Epidermal melanocyte (primary cell): ENCODE data around the gene RNF43.
"Not testable (repeated sequence)": the region's sequence is repeated elsewhere in the genome, so short reads cannot be mapped to it uniquely, and the experiment has no call there.

Experiments
- DNase-seq: peaks from one replicate; pipeline ENCODE4 v3.0.0; 2011; ENCODE audit warnings: low spot score; ENCODE audit not compliant: insufficient read length

The RNF43 gene

DNA sequence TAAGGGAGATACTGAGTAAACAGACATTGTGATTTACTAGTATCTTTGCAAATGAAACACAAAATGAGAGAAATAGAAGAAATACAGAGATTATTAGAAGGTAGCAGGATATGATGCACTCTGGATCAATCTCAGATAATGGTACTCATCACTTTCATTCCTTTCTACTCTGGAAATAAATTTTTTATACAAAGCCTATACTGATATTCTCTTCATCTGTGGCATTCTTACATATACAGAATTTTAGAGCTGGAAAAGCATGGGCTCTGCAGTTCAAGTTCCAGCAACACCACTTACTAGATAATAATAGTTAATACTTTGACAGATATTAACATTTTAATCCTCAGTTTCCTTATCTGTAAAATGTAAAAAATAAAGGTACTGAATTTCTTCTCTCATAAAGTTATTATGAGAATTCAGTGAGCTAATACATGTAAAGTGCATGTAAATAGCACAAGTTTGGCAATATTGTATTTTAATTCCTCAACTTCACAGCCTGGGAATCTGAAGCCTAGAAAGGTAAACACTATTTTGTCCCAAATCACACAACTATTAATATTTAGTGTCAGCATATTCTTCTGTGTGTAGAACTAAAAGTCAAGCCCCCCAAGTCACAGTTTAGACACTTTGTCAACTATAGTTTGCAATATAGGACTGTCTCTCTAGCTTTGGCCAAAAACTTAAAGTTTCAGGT, 6.5 kb downstream of the RNF43 start:
- no peak for DNase-seq

DNA sequence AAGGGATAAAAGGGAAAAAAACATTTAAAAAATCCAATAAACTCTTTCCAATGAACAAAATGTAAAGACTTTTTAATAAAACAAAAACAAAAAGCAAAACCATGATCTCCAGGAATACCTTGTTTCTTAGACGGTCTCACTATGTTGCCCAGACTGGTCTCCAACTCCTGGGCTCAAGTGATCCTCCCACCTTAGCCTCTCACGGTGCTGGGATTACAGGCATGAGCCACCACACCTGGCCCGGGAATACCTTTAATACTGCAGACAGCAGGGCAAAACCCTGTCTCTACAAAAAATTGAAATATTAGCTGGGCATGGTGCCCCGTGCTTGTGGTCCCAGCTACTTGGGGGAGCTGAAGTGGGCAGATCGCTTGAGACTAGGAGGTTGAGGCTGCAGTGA, 7.9 kb downstream of the RNF43 start:
- no peak for DNase-seq

DNA sequence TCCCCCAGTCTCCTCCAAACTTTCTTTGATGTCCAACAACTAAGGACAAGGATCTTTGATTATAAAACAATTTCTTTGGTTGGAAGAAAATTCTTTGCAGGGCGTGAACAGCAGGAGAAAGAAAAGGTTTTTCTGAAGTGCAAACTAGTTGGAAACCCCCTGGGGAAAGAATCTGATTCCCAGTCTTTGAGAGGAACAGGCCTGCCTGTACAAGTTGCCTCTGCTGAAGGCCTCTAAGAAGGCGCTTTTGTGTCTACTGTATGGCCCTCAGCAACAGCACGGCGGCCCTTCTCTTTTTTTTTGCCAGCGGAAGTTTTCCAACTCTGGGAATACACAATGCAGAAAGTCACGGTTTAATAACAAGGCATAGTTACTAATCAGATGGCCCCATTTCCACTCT, 14.0 kb downstream of the RNF43 start:
- DNase-seq = no peak

DNA sequence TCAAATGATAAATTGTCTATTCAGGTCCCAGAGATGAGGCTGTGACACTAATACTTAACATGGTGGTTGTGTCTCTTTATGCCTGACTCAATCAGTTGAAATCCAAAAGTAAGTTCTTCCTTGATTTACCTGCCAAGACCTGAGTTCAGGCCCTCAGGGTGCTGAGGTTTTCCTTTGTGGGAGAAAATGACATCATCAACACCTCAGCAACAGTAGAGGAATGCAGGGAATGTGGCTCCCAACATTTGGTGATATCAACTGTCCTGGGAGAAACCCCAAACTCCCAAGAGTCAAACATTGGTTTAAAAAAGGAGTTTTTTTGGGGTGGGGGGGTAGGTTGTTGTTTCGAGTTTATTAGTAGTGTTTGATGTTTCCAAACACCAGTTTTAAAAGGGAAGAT, 14.7 kb downstream of the RNF43 start:
- DNase-seq = no peak

DNA sequence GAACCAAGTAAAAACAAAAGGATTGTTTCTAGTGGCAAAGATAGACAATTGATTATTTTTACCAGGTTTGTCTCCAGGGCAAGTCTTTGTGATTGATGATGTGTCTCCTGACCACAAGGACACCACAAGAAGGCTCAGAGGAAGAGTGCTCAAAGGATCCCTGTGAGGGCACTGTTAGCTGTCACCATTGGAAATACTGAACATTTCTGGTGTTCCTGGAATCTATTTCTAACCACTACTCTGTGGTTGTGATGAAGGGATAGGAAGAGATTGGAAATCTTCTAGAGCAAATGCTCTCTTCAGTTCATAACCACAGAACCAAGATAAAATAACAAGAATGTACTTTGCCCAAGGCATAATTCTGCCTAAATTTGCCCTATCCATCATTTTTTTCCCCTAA, 15.3 kb downstream of the RNF43 start:
- no peak for DNase-seq

DNA sequence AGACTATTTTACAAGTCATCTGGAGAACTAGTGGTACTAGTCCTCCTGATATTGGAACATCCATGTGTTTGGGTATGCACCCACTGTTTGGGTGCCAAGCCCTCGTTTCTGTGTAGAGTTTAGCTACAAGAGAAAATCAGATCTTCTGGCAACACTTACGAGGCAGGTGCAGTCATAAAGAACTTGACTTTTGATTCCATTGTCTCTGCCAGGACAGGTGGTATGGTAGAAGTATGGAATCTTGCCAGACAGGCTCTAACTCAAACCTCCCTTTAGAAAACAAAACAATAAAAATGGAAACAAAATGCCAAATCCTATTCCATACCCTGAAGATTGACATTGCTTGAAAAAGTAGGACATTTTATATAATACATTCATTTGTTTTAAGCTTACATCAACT, 16.0 kb downstream of the RNF43 start:
- DNase-seq = no peak

DNA sequence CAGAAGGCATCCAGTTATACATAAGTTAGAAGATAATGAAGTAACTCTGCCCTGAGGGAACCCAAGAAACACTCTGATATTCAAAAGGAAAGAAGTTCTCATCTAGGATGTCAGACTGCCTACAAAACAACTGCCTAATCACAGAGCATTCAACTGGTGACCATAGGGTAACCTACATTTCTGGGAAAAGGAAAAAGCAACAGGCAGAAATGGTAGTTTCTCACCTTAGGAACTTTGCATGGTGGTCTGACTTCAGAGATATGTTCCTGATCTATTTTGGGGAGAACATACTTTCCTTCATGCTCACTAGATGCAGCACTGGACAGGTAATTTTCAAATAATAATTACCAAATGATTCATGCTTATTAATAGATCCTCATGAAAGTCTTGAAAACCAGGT, 16.5 kb downstream of the RNF43 start:
- no peak for DNase-seq

DNA sequence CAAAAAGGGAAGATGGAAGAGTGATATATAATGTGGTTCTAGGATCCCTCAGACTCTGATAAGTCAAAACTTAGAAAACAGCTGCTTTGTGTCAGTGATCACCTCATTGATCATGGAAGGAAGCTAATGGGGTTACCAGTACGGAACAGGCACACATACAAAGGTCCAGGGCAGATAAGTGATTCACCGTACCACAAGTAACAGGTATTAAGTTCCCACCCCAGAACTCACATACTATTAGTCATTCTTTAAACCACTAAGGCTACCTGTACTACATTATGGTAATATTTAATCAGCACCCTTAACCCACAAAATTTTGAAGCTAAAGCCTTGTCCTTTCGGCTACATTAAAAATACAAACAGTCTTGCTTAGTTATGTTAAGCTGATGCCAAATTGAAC, 17.4 kb downstream of the RNF43 start:
- DNase-seq = no peak

DNA sequence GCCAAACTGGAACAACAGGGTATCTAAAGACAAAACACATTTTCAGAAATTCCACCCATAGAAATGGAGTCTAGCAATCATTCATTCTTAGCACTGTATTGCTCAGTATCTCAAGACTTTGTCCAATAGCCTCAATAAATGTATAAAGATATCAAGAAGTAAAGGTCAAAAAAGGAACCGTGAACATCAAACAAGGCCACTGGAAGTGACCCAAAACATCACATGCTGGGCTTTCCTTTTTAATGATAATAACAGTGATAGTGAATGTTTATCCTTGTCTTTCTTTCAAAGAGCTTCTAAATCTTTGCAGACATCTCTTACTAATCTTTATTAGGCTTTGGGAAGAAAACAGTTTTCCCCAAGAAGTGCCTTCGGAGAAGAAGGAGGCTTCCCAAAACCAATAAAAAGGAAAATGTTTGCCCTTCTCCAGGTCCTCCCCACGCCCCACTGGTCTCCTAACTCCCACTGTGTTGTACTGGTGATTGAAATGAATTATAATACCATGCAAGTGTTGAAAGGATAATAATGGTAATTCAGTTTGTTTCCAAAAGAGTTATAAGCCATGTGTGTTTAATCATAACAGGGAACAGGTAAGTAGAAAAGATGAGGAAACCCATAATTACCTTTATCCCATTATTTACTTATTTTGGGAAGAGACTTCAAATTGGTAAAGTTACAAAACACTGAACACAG, 18.6 kb downstream of the RNF43 start:
- no peak for DNase-seq

DNA sequence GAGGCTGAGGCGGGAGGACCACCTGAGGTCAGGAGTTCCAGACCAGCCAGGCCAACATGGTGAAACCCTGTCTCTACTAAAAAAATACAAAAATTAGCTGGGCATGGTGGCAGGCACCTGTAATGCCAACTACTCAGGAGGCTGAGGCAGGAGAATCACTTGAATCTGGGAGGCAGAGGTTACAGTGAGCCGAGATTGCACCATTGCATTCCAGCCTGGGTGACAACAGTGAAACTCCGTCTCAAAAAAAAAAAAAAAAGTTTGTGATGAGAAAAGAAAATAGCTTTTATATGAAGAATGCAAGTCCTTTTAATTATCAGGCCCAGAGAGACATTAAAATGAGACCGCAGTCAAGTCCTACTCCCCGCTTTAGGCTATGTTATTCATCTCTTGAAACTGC, 19.9 kb downstream of the RNF43 start:
- DNase-seq = not testable (repeated sequence)

DNA sequence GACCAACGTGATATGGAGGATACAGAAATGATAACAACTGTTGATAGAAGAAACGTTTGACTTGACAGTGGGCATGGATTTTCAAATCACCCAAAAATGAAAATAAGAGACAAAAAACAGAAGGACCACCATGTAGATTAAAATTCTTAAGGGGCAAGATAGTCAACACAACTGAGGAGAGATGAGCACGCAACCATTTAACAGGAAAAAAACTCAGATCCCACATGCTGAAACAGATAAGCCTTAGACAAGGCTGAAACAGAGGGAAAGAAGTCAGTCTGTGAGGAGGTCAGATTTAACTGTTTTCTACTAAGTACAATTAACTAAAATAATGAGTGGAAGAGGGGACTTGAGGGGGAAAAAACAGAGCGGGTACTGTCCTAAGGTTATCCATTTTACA, 21.2 kb downstream of the RNF43 start:
- DNase-seq = no peak

DNA sequence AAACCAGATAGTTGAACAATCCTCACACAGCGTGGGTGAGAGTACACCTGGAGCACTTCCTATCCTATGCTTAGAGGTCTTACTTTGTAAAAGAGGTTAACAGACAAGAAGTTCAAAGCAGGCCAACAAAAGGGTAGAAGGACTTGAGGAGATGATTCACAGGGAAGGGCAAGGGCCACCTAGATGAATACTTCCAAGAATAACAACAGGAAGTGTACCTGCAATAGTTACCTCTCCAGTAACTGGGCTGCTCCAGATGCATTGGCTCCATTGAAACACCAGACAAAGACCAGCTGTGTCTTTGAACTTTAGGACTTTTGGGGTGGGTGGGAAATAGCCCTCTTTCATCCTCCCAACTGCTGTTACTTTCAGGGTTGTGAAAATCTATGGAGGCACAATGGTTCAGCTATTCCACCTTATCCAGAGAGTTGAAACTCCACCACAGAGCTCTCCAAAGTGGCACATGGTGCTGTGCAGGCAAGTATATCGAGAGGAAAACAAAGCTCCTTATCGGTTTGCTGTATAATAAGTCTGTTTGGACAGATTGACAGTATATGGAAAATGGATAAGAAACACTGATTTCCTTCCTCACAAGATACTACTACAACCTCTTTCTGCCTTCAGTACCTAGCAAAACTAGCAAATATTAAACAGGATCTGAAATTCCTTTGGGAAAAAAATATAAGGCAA, 22.7 kb downstream of the RNF43 start:
- DNase-seq = no peak

DNA sequence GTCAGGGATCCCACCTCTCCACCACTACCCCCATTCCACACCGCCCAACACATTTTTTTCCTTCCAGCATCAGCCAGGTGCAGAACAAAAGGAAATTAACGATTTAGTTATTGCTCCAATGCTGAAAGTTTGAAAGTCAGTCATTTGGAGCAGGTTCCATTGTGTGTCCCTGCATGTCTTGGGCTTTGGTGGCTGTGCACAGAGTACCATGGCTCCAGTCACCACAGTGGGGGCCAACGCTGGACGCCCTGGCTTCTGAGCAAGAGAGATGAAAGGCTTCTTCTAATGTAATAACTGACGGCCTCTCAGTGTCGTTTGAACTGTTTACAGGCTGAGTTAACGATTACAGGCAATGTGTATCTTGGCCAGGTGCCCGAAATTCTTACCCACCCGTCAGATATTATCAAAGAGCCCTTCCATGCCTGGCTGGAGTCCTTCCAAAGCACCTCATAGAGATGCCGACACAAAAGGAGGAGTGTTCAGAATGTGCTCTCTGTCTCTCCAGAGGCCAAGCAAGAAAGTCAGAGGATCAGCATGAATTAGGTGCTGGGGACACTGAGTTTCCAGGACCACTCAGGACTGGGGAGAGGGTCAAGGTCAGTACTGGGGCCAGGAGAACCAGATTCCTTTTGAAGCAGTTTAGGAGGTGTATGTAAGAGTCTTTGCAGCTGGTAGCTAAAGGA, 25.9 kb downstream of the RNF43 start:
- no peak for DNase-seq

DNA sequence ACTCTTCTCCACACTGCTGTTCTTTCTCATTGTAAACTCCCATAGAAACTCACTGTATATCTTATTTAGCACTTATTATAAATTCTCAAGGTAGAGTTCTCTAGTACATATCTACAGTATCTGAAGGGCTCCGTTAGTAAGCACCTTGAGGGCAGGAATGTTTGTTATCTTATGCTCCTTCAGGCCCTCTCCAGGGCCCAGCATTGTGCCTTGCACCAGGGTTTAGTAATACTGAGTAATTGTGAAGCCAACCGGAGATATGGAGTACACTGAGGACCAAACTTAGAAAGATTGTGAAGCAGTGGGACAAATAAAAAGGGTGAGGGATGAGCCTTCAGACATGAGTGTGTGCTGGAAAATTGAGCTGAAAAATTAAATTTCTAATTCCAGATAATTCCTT, 26.4 kb downstream of the RNF43 start:
- DNase-seq = no peak

DNA sequence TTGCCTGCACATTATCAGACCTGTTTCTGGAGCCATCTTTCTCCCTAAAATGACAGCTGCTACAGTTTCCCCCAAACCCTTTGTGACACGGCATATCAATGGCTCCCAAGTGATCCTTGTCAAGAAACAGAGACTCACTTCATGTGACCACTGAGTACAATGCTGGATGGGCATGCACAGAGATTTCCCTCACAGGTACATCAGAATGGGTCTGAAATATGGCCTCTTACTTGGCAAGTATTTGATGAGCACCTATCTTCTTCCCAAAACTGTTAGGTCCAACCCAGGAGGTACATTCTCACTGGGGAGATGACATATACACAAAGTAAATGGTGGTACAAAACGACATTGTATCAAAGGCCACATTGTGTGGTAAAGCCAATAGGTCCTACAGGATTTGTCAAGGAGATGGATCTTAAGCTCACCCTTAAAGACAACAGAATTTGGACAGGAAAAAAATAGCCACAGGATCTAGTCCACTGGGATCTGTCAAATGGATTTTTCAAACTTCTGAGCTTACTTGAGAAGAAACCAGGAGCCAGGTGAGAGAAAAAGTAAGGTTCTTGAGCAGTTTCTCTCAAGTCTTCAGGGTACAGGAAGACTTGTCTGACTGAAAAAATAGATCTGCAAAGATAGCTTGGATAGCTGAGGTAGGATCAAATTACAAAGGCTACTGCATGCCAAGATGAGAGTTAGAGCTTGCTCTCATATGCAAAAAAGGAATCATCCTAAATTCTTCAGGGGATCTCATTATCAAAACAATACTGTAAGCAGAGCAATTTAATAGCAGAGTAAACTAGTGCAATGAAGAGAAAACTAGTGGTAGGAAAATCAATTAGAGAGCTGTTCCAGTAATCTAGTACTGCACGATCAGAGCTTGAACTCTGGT, 28.8 kb downstream of the RNF43 start:
- DNase-seq = no peak

DNA sequence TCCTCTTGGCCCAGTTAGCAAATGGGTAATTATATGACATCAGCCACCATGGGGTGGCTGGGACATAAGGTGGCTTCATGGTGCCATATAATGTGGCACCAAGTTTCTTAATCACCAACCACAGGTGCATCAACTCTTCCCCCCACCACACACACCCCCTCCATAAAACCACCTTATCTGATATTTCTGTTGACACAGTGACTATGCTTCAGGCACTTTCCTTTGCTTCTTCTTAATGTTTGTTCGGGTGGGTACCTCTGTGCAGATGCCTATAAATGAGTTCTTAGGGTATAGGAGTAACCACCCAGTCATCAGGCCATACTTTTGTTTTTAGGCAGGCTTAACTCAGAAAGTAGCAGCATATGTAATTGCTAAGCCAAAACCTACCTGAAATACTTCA, 29.5 kb downstream of the RNF43 start:
- DNase-seq = no peak

DNA sequence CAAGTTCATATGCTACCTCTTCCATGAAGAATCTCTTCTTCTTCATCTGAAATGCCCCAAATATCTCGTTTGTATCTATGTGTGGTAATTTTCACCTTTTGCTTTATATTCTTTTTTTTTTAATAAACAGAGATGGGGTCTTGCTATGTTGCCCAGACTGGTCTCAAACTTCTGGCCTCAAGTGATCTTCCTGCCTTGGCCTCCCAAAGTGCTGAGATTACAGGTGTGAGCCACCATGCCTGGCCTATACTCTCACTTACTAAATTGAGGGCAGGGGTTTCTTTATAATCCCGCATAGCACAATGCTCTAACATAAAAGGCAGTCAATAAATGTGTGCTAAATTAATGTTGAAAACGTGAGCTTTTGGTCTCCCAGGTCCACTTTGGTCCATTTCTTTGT, 30.6 kb downstream of the RNF43 start:
- DNase-seq = no peak

DNA sequence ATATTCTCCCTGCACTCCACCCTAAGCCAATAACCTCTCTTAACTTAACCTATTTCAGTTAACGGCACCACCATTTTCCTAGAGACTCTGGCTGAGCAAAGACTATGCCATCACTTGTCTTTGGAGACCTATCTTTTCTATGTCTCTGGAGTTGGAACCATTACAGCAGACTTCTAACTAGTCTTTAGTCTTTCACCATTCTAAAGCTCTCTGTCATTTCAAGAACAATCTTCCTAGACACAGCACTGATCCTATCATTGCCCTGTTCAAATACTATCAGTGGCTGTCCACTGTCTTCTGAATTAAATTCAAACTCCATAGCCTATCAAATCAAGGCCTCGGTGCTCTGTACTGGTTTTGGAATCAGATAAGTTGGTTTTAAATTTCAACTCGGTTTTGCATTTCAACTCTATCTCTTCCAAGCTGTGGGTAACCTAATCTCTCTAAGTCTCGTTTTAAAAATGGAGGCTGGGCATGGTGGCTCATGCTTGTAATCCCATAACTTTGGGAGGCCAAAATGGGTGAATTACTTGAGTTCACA, 31.9 kb downstream of the RNF43 start:
- DNase-seq = no peak

DNA sequence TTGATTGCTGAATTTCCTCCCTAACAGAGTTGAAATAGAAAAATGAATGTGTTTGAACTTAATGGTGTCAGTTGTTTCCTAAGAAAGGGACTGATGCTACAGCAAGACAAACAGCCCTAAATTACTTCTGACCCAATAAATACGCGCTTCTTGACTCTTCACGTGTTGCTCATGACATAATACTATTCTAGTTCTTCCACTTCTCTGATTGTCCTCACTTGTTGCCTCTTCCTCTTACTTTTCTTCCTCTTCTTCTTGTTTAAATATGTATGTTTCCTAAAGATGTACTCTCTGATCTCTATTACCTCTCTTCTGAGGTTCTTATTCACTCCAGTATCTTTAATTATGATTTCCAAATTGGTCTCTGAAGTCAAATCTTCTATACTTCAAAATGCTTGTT, 32.4 kb downstream of the RNF43 start:
- no peak for DNase-seq

DNA sequence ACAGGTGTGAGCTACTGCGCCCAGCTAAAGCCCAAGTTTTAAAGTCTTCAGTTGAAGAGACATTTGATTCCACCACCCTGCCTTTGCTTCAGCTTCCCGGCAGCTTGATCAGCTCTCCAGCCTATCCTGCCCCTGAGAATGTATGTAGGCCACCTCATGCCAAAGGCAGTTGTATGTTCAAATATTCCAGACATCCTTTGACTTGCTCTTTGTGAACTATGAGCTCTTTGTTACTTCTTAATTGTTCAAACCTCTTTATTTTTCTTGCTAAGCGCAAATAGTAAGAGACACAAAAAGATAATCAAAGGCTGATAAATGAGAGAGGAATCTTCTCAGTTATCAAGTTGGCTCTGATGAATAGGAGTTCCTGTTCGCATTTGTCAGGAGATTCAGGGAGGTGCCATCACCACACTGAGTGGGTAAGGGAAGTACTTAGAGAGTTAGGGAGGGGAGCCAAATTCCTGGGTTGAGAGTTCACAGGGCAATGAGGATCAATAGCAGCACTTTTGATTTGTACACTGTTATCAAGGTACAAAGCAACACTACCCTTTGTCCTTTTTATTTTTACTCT, 33.4 kb downstream of the RNF43 start:
- DNase-seq = no peak

DNA sequence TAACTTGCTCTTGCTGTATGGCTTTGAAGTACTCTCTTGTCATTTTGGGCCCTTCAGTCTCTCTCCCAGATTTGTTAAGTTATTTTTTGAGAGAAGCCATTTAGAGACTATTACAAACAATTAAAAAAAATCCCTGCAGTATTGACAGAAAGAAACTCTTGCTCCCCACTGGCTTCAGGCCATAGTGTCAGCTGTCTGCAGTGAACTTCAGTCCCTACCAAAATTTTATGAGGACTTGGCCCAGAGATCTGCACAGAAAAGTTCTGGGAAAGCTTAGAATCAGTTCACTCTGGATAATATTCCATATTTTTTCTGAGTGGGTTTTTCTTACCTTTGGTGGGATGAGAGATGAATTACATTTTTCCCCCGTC, 34.5 kb downstream of the RNF43 start:
- no peak for DNase-seq
